ENCODE data around the gene INPP4B. TPM values are rescaled to one million over a fixed set of nuclear protein-coding genes. Genes with fewer than 3 reads are reported as not detected.

The INPP4B gene
- total and polyA plus RNA-seq, 2 of the 4 experiments (the other 2 are of a cell fraction), result 1.8 to 14.0 TPM

DNA sequence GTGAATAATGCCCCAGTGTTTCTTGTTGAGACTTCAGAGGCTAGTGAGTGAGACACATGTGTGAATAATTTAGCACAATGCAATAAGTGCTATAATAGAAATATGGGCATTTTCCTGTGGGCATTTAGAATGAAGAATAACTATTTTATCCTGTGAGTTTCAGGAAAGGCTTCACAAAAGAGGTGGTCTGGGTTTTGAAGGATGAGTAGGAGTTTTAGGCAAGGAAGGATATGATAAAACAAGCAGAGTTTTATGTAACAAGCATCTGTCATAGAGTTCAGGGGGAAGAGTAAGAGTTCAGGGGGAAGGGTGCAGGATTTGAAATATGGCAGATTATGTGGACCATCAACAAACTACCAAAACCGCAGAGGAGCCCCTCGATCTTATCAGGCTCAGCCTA lies 529.2 kb downstream of the INPP4B start:
- Histone ChIP-seq H3K14ac (replicated peaks; ENCODE audit: low read depth, low read length) (no peak overlapping the region), H3K27ac (ENCODE audit: insufficient read depth, low read length) (no peak overlapping the region), H2BK120ac (ENCODE audit: low read depth, low read length) (no peak overlapping the region), H2BK5ac (ENCODE audit: low read depth, low read length, poor library complexity, severe bottlenecking) (no peak overlapping the region), H3K79me1 (ENCODE audit: low read depth in 1 of 2, low read length in 2 of 2) (no peaks in the 10 kb centered on the region), H4K91ac (ENCODE audit: insufficient read depth, low read depth, low read length) (no peak overlapping the region), H3K4me3 (ENCODE audit: insufficient read depth, low read depth, low read length) (no peak overlapping the region), H2AFZ (replicated peaks; ENCODE audit: low read length, poor library complexity) (no peak overlapping the region), H2AK5ac (ENCODE audit: low read depth, low read length) (no peak overlapping the region), H3K36me3 (ENCODE audit: control insufficient read depth, insufficient read depth, low read length) (peaks cover 4% of the 10 kb centered on the region; the same call in 1 of the 2 replicates), H4K5ac (ENCODE audit: low read depth, low read length) (no peak overlapping the region), H2BK20ac (ENCODE audit: low read depth, low read length) (no peak overlapping the region), H3K27me3 (ENCODE audit: control insufficient read depth, insufficient read depth, low read length) (no peaks in the 10 kb centered on the region), H3K9me1 (ENCODE audit: insufficient read depth, low read length) (peaks cover 3% of the 10 kb centered on the region; the same call in 1 of the 2 replicates), H2BK15ac (ENCODE audit: low read depth, low read length) (no peak overlapping the region), H4K8ac (ENCODE audit: low read depth in 2 of 2, low read length in 2 of 2) (no peak overlapping the region), H4K20me1 (ENCODE audit: insufficient read depth, low read length) (no peaks in the 10 kb centered on the region), H3K18ac (ENCODE audit: low read depth, low read length) (no peak overlapping the region), H3K4me1 (ENCODE audit: control insufficient read depth, insufficient read depth, low read length) (no peaks in the 10 kb centered on the region), H3K9me3 (ENCODE audit: control insufficient read depth, insufficient read depth, low read length) (no peaks in the 10 kb centered on the region), H2AK9ac (replicated peaks; ENCODE audit: low read depth, low read length, poor library complexity) (no peak overlapping the region), H3K9ac (ENCODE audit: low read depth, low read length) (no peak overlapping the region), H3K4me2 (ENCODE audit: low read depth, low read length) (no peak overlapping the region), H3K23ac (ENCODE audit: low read depth, low read length) (no peak overlapping the region), H3K4ac (ENCODE audit: low read depth, low read length) (no peak overlapping the region), H3K56ac (ENCODE audit: extremely low read depth, insufficient read depth, low read length) (no peak overlapping the region)
- TF ChIP-seq, protein P1, sequence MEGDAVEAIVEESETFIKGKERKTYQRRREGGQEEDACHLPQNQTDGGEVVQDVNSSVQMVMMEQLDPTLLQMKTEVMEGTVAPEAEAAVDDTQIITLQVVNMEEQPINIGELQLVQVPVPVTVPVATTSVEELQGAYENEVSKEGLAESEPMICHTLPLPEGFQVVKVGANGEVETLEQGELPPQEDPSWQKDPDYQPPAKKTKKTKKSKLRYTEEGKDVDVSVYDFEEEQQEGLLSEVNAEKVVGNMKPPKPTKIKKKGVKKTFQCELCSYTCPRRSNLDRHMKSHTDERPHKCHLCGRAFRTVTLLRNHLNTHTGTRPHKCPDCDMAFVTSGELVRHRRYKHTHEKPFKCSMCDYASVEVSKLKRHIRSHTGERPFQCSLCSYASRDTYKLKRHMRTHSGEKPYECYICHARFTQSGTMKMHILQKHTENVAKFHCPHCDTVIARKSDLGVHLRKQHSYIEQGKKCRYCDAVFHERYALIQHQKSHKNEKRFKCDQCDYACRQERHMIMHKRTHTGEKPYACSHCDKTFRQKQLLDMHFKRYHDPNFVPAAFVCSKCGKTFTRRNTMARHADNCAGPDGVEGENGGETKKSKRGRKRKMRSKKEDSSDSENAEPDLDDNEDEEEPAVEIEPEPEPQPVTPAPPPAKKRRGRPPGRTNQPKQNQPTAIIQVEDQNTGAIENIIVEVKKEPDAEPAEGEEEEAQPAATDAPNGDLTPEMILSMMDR (conservative IDR thresholded peaks at IDR 0.05; ENCODE audit: low read depth, low read length), result no peak
- TF ChIP-seq MAFK (IDR thresholded peaks at IDR 0.05; ENCODE audit: low read depth, low read length) (no peak), MXI1 (IDR thresholded peaks at IDR 0.05; ENCODE audit: borderline replicate concordance, low read depth, low read length) (no peak), SMC3 (IDR thresholded peaks at IDR 0.05; ENCODE audit: low read depth, low read length) (no peak), CEBPB (IDR thresholded peaks at IDR 0.05; ENCODE audit: low read depth, low read length) (no peak), RFX5 (IDR thresholded peaks at IDR 0.05; ENCODE audit: low read depth, low read length) (no peak), RCOR1 (IDR thresholded peaks at IDR 0.05; ENCODE audit: insufficient replicate concordance, low read length) (no peak), MAZ (IDR thresholded peaks at IDR 0.05; ENCODE audit: borderline replicate concordance, low read depth, low read length) (no peak), CHD1 (IDR thresholded peaks at IDR 0.05; ENCODE audit: low read depth, low read length) (no peak), BHLHE40 (IDR thresholded peaks at IDR 0.05; ENCODE audit: low read depth, low read length) (no peak)
- TF ChIP-seq, protein P2, sequence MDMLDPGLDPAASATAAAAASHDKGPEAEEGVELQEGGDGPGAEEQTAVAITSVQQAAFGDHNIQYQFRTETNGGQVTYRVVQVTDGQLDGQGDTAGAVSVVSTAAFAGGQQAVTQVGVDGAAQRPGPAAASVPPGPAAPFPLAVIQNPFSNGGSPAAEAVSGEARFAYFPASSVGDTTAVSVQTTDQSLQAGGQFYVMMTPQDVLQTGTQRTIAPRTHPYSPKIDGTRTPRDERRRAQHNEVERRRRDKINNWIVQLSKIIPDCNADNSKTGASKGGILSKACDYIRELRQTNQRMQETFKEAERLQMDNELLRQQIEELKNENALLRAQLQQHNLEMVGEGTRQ (IDR thresholded peaks at IDR 0.05; ENCODE audit: low read depth, low read length), result no peak
- POLR2A ChIA-PET (ENCODE audit: unreplicated experiment), result no interaction called here
- dilution Hi-C loops (cut with HindIII; ENCODE audit: low sequenced_read_pairs, unreplicated experiment), result no loop called here
- no CpG with 5 or more reads among the region's 2 CpGs for WGBS, 2 experiments (ENCODE audit: extremely low coverage in 2 of 2, insufficient read length in 1 of 2)
- intact Hi-C loops (cut with micrococcal nuclease), result no loop called here
- ATAC-seq (ENCODE audit: low read depth), result no peak
- no TSS peak for BruUV-seq (replicated peaks)
- no peak for DNase-seq
- in situ Hi-C loops (cut with MboI; ENCODE audit: low sequenced_read_pairs), result no loop called here
- CTCF ChIA-PET, result no interaction called here
